HL-60 (cell line): ENCODE measurements around the gene AK8.

Experiments used
- DNase-seq, 2 experiments: peaks; one replicate each; pipeline ENCODE4 v3.0.0-alpha.2; 2010 to 2020; ENCODE audit warnings: low read depth in 1 of 2, low spot score in 1 of 2
- H3K27ac ChIP-seq: fragments of 250-450 bp; sonication (Bioruptor Pico); replicated peaks from 2 replicates; pipeline ENCODE4 v1.5.1; 2020; ENCODE audit warnings: mild to moderate bottlenecking, moderate library complexity
- H3K27me3 ChIP-seq: fragments of 250-450 bp; sonication (Bioruptor Pico); 2 replicates; pipeline ENCODE4 v1.5.1; 2021; ENCODE audit warnings: mild to moderate bottlenecking, moderate library complexity; ENCODE audit not compliant: insufficient read depth, poor library complexity, severe bottlenecking
- H3K4me3 ChIP-seq: replicated peaks from 2 replicates; pipeline ENCODE4 v1.5.1; 2011; ENCODE audit warnings: mild to moderate bottlenecking, control low read depth, low read length; ENCODE audit not compliant: insufficient read depth
- GABPA ChIP-seq: IDR thresholded peaks from 2 replicates; pipeline ENCODE4 v1.6.1; 2012; ENCODE audit warnings: low read depth
- POLR2AphosphoS5 ChIP-seq: IDR thresholded peaks from 2 replicates; pipeline ENCODE4 v1.6.1; 2012; ENCODE audit warnings: low read depth
- SPI1 ChIP-seq: IDR thresholded peaks from 2 replicates; pipeline ENCODE4 v1.6.1; 2012; ENCODE audit warnings: low read depth, mild to moderate bottlenecking, borderline replicate concordance
- TF ChIP-seq, protein P1 (sequence below): IDR thresholded peaks from 2 replicates; pipeline ENCODE4 v1.6.1; 2012; ENCODE audit warnings: low read depth; ENCODE audit not compliant: insufficient replicate concordance
- TF ChIP-seq, protein P2 (sequence below): IDR thresholded peaks from one replicate; pipeline ENCODE4 v1.5.1; 2011; ENCODE audit warnings: low read length, control low read depth, inconsistent platforms; ENCODE audit not compliant: insufficient read depth

Gene AK8

GRCh38 chr9:132857031-132857430 is 21.1 kb downstream of the AK8 start:
- TF ChIP-seq, protein P1, sequence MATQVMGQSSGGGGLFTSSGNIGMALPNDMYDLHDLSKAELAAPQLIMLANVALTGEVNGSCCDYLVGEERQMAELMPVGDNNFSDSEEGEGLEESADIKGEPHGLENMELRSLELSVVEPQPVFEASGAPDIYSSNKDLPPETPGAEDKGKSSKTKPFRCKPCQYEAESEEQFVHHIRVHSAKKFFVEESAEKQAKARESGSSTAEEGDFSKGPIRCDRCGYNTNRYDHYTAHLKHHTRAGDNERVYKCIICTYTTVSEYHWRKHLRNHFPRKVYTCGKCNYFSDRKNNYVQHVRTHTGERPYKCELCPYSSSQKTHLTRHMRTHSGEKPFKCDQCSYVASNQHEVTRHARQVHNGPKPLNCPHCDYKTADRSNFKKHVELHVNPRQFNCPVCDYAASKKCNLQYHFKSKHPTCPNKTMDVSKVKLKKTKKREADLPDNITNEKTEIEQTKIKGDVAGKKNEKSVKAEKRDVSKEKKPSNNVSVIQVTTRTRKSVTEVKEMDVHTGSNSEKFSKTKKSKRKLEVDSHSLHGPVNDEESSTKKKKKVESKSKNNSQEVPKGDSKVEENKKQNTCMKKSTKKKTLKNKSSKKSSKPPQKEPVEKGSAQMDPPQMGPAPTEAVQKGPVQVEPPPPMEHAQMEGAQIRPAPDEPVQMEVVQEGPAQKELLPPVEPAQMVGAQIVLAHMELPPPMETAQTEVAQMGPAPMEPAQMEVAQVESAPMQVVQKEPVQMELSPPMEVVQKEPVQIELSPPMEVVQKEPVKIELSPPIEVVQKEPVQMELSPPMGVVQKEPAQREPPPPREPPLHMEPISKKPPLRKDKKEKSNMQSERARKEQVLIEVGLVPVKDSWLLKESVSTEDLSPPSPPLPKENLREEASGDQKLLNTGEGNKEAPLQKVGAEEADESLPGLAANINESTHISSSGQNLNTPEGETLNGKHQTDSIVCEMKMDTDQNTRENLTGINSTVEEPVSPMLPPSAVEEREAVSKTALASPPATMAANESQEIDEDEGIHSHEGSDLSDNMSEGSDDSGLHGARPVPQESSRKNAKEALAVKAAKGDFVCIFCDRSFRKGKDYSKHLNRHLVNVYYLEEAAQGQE = no peak
- TF ChIP-seq GABPA (no peak), SPI1 (no peak), POLR2AphosphoS5 (no peak)
- TF ChIP-seq, protein P2, sequence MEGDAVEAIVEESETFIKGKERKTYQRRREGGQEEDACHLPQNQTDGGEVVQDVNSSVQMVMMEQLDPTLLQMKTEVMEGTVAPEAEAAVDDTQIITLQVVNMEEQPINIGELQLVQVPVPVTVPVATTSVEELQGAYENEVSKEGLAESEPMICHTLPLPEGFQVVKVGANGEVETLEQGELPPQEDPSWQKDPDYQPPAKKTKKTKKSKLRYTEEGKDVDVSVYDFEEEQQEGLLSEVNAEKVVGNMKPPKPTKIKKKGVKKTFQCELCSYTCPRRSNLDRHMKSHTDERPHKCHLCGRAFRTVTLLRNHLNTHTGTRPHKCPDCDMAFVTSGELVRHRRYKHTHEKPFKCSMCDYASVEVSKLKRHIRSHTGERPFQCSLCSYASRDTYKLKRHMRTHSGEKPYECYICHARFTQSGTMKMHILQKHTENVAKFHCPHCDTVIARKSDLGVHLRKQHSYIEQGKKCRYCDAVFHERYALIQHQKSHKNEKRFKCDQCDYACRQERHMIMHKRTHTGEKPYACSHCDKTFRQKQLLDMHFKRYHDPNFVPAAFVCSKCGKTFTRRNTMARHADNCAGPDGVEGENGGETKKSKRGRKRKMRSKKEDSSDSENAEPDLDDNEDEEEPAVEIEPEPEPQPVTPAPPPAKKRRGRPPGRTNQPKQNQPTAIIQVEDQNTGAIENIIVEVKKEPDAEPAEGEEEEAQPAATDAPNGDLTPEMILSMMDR = no peak

DNA sequence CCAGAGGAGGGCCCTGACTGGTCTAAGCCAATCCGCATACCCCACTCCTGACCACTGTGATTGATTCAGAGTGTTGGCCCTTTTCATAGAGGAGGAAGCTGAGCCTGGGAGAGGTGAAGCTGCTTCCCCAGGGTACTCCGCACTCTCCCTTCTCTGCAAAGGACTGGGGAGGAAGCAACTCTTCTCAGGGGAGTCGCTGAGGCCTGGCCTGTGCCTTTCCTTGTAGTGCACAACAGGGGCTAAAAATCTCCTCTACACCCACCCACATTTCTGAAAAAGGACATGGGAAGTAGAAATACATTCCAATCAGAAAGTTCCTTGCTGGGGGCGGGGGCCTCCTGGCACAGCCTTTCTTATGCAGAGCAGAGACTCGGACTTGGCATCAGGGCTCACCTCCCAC is 22.2 kb downstream of the AK8 start:
- no peak for TF ChIP-seq POLR2AphosphoS5
- no peak for DNase-seq
- Histone ChIP-seq H3K4me3 (no peak overlapping the region), H3K27ac (no peak overlapping the region), H3K27me3 (no peaks in the 10 kb centered on the region)

More at GRCh38 chr9:132857031-132857430, 21.1 kb downstream of the AK8 start:
- H3K27ac ChIP-seq = no peak overlapping the region
- no peak overlapping the region for H3K4me3 ChIP-seq
- no peak for DNase-seq
- H3K27me3 ChIP-seq = no peaks in the 10 kb centered on the region

GRCh38 chr9:132854832-132855231 is 23.3 kb downstream of the AK8 start:
- TF ChIP-seq SPI1 (no peak), POLR2AphosphoS5 (no peak), GABPA (no peak)
- TF ChIP-seq, protein P1 = no peak
- TF ChIP-seq, protein P2 = no peak
- H3K27ac ChIP-seq = no peak overlapping the region
- no peaks in the 10 kb centered on the region for H3K27me3 ChIP-seq
- no peak overlapping the region for H3K4me3 ChIP-seq
- no peak for DNase-seq

GRCh38 chr9:132853482-132853881 is 24.6 kb downstream of the AK8 start:
- no peak overlapping the region for H3K4me3 ChIP-seq
- H3K27ac ChIP-seq = no peak overlapping the region
- H3K27me3 ChIP-seq = no peaks in the 10 kb centered on the region

More at GRCh38 chr9:132853482-132853881, 24.6 kb downstream of the AK8 start:
- no peak for DNase-seq
- TF ChIP-seq, protein P2 = no peak
- TF ChIP-seq, protein P1 = no peak
- TF ChIP-seq POLR2AphosphoS5 = no peak
- no peak for TF ChIP-seq GABPA
- TF ChIP-seq SPI1 = no peak
